HCT116 (cell line): ENCODE data around the gene GPATCH8. TPM values are rescaled to one million over a fixed set of nuclear protein-coding genes. Genes with fewer than 3 reads are reported as not detected.

Source experiments
- ATAC-seq: fragments of 200-7000 bp; cut with Tn5 transposase; 2 replicates; pipeline ENCODE4 v1.9.1; 2020; ENCODE audit warnings: mild to moderate bottlenecking, moderate library complexity
- BruUV-seq: library from RNA; stranded (reverse); fragments of 400-500 nt; replicated peaks from 2 replicates; lab custom pipeline; 2021; lab: Mats Ljungman, UMichigan
- CTCF ChIA-PET: fragments of 300-600 bp; sonication (Branson Sonifier 250); formaldehyde crosslinking; loops from one replicate; lab custom pipeline; 2021; ENCODE audit warnings: antibody characterized with exemption; lab: Charles Lee
- POLR2A ChIA-PET: fragments of 300-600, 350-600 bp; sonication (Branson Sonifier 250); formaldehyde crosslinking; loops from one replicate; lab custom pipeline; 2021; ENCODE audit warnings: antibody characterized with exemption; lab: Charles Lee
- RAD21 ChIA-PET, 2 experiments: fragments of 300-600 bp; sonication (Branson Sonifier 250); formaldehyde crosslinking; loops; one replicate each; lab custom pipeline; 2023; ENCODE audit warnings: low total read pairs in 2 of 2; ENCODE audit not compliant: uncharacterized antibody in 2 of 2, unreplicated experiment in 2 of 2, low non-redundant PET in 1 of 2; lab: Charles Lee
- DNase-seq: peaks from one replicate; pipeline ENCODE4 v3.0.0-alpha.2; 2010; ENCODE audit warnings: low read depth, low spot score
- H2AFZ ChIP-seq: fragments of 200-600 bp; shearing (Covaris generic), sonication (generic); 2 replicates; pipeline ENCODE4 v1.6.1; 2017; ENCODE audit warnings: low read depth, mixed run types, mixed read lengths, antibody characterized with exemption, low read length; ENCODE audit not compliant: poor library complexity, severe bottlenecking
- H3K27ac ChIP-seq: 2 replicates; pipeline ENCODE4 v1.5.1; 2012; ENCODE audit warnings: low read depth, low read length
- H3K27me3 ChIP-seq: fragments of 200-600 bp; sonication (generic); 2 replicates; pipeline ENCODE4 v1.6.1; 2016; ENCODE audit warnings: mixed run types, low read length, mixed read lengths; ENCODE audit not compliant: insufficient read depth
- H3K36me3 ChIP-seq, 2 experiments: fragments of 200-500 bp in 1 of 2; fragments of 200-600 bp in 1 of 2; sonication (Bioruptor generic) in 1 of 2; sonication (generic) in 1 of 2; 2 replicates each; pipeline versions ENCODE4 v1.5.1 to v1.6.1; 2014 to 2016; ENCODE audit warnings: low read length in 2 of 2, inconsistent platforms in 1 of 2, mixed read lengths in 1 of 2, mixed run types in 1 of 2; ENCODE audit not compliant: insufficient read depth in 2 of 2, control insufficient read depth in 1 of 2
- H3K4me1 ChIP-seq, 2 experiments: fragments of 200-600 bp in 1 of 2; sonication (generic) in 1 of 2; 2 replicates each; pipeline versions ENCODE4 v1.5.1 to v1.6.1; 2012 to 2017; ENCODE audit warnings: low read length in 2 of 2, inconsistent platforms in 1 of 2, mild to moderate bottlenecking in 1 of 2, mixed read lengths in 1 of 2, mixed run types in 1 of 2, moderate library complexity in 1 of 2; ENCODE audit not compliant: insufficient read depth in 2 of 2, control insufficient read depth in 1 of 2
- H3K4me2 ChIP-seq: fragments of 200-600 bp; sonication (generic); 2 replicates; pipeline ENCODE4 v1.6.1; 2017; ENCODE audit warnings: mixed run types, low read length, mixed read lengths
- H3K4me3 ChIP-seq, 2 experiments: fragments of 200-600 bp in 1 of 2; sonication (generic) in 1 of 2; replicated peaks in 1 of 2; 2 replicates each; pipeline ENCODE4 v1.5.1; 2011 to 2016; ENCODE audit warnings: low read length in 2 of 2, control low read depth in 1 of 2, low read depth in 1 of 2, mild to moderate bottlenecking in 1 of 2, mixed read lengths in 1 of 2, mixed run types in 1 of 2
- H3K79me2 ChIP-seq: fragments of 200-600 bp; sonication (generic); 2 replicates; pipeline ENCODE4 v1.6.1; 2017; ENCODE audit warnings: mild to moderate bottlenecking, mixed run types, low read length, moderate library complexity, mixed read lengths; ENCODE audit not compliant: insufficient read depth
- H3K9ac ChIP-seq: fragments of 200-600 bp; sonication (generic); 2 replicates; pipeline ENCODE4 v1.6.1; 2016; ENCODE audit warnings: low read length, mixed read lengths
- H3K9me2 ChIP-seq: fragments of 200-600 bp; sonication (generic), shearing (Covaris generic); 2 replicates; pipeline ENCODE4 v1.6.1; 2017; ENCODE audit warnings: mixed run types, mild to moderate bottlenecking, moderate library complexity; ENCODE audit not compliant: insufficient read depth
- H3K9me3 ChIP-seq, 2 experiments: fragments of 200-500 bp in 1 of 2; fragments of 200-600 bp in 1 of 2; sonication (Bioruptor generic) in 1 of 2; sonication (generic) in 1 of 2; 2 replicates each; pipeline ENCODE4 v1.6.1; 2014 to 2017; ENCODE audit warnings: low read length in 2 of 2, mixed read lengths in 2 of 2, inconsistent platforms in 1 of 2, low read depth in 1 of 2, mild to moderate bottlenecking in 1 of 2, mixed run types in 1 of 2, moderate library complexity in 1 of 2; ENCODE audit not compliant: control insufficient read depth in 1 of 2, insufficient read depth in 1 of 2
- H4K20me1 ChIP-seq: fragments of 200-600 bp; sonication (generic), shearing (Covaris generic); 2 replicates; pipeline ENCODE4 v1.6.1; 2017; ENCODE audit warnings: mixed run types, mild to moderate bottlenecking, moderate library complexity; ENCODE audit not compliant: insufficient read depth
- ATF3 ChIP-seq: IDR thresholded peaks from 2 replicates; pipeline ENCODE4 v1.6.1; 2012
- CBX3 ChIP-seq: IDR thresholded peaks from 2 replicates; pipeline ENCODE4 v1.6.1; 2012; ENCODE audit warnings: low read depth
- CTCF ChIP-seq, 3 experiments: fragments of 200-600 bp in 1 of 3; sonication (generic) in 1 of 3; IDR thresholded peaks in 2 of 3; conservative IDR thresholded peaks in 1 of 3; 2 replicates each; pipeline ENCODE4 v1.5.1; 2012 to 2017; ENCODE audit warnings: low read depth in 2 of 3, low read length in 2 of 3, antibody characterized with exemption in 1 of 3, borderline replicate concordance in 1 of 3, control low read depth in 1 of 3, mild to moderate bottlenecking in 1 of 3, mixed read lengths in 1 of 3, mixed run types in 1 of 3, moderate library complexity in 1 of 3; ENCODE audit not compliant: insufficient read depth in 1 of 3
- EGR1 ChIP-seq: IDR thresholded peaks from 2 replicates; pipeline ENCODE4 v1.6.1; 2012; ENCODE audit warnings: low read depth
- EZH2 ChIP-seq: fragments of 200-600 bp; sonication (generic); IDR thresholded peaks from 2 replicates; pipeline ENCODE4 v1.6.1; 2017; ENCODE audit warnings: antibody characterized with exemption, mixed run types
- FOSL1 ChIP-seq: IDR thresholded peaks from 2 replicates; pipeline ENCODE4 v1.6.1; 2012; ENCODE audit warnings: low read depth
- JUND ChIP-seq: IDR thresholded peaks from 2 replicates; pipeline ENCODE4 v1.6.1; 2012
- MAX ChIP-seq: IDR thresholded peaks from 2 replicates; pipeline ENCODE4 v1.6.1; 2012
- POLR2A ChIP-seq: IDR thresholded peaks from 2 replicates; pipeline ENCODE4 v1.7.0; 2011; ENCODE audit warnings: borderline replicate concordance; ENCODE audit not compliant: insufficient read depth, insufficient read length; ENCODE audit errors: extremely low read depth
- RAD21 ChIP-seq: IDR thresholded peaks from 2 replicates; pipeline ENCODE4 v1.6.1; 2012; ENCODE audit warnings: low read depth, mild to moderate bottlenecking
- SP1 ChIP-seq: IDR thresholded peaks from 2 replicates; pipeline ENCODE4 v1.6.1; 2012; ENCODE audit warnings: low read depth
- SRF ChIP-seq: IDR thresholded peaks from 2 replicates; pipeline ENCODE4 v1.6.1; 2012; ENCODE audit warnings: low read depth
- TCF7L2 ChIP-seq: IDR thresholded peaks from 2 replicates; pipeline ENCODE4 v1.7.0; 2011; ENCODE audit warnings: borderline replicate concordance, inconsistent platforms; ENCODE audit not compliant: insufficient read depth, insufficient read length; ENCODE audit errors: extremely low read depth
- ZBTB33 ChIP-seq: IDR thresholded peaks from 2 replicates; pipeline ENCODE4 v1.6.1; 2011; ENCODE audit warnings: mild to moderate bottlenecking, low read length, moderate library complexity; ENCODE audit not compliant: insufficient replicate concordance; ENCODE audit errors: extremely low read depth
- ZFX ChIP-seq: fragments of 450-650 bp; IDR thresholded peaks from 2 replicates; pipeline ENCODE4 v1.6.1; 2017
- ZNF274 ChIP-seq: fragments of 200-500 bp; sonication (Bioruptor generic); IDR thresholded peaks from 2 replicates; pipeline ENCODE4 v1.6.1; 2014; ENCODE audit warnings: mild to moderate bottlenecking, low read depth, low read length, inconsistent platforms
- intact Hi-C: fragments of 100-400 bp; cut with micrococcal nuclease; formaldehyde crosslinking; loops from 2 replicates; pipeline ENCODE4 v1.10.0; 2022
- total RNA-seq: library from RNA; stranded (reverse); gene quantifications from one replicate; pipeline ENCODE4 v1.2.1, GENCODE V29; 2021; ENCODE audit not compliant: unreplicated experiment
- TF ChIP-seq, protein P1 (sequence below): IDR thresholded peaks from 2 replicates; pipeline ENCODE4 v1.6.1; 2012; ENCODE audit warnings: low read depth

The GPATCH8 gene
- total RNA-seq, 1 experiment from 2014 or later: 28.7 TPM

- no peaks in the 10 kb centered on the region; a peak in 1 of 4 replicates for H3K36me3 ChIP-seq
- H3K4me1 ChIP-seq: no peaks in the 10 kb centered on the region
- no peaks in the 10 kb centered on the region; a peak in 1 of 4 replicates for H3K9me3 ChIP-seq
- H4K20me1 ChIP-seq: peaks cover 20% of the 10 kb centered on the region; the same call in 1 of the 2 replicates
- RAD21 ChIA-PET: no interaction called here
- CTCF ChIA-PET: no interaction called here
- no peak overlapping the region for H3K27ac ChIP-seq
- BruUV-seq: no TSS peak
- H3K27me3 ChIP-seq: no peaks in the 10 kb centered on the region
- H3K4me3 ChIP-seq: no peak overlapping the region
- no peak overlapping the region for H3K9ac ChIP-seq
- intact Hi-C loops: no loop called here
- ATAC-seq: no peak
- TF ChIP-seq POLR2A (no peak), ZFX (no peak), SP1 (no peak), MAX (no peak), ZNF274 (no peak), TCF7L2 (no peak), EGR1 (no peak), JUND (no peak), EZH2 (no peak), SRF (no peak), CTCF (IDR thresholded peaks at IDR 0.05 in 2 of 3, conservative IDR thresholded peaks at IDR 0.05 in 1 of 3; ENCODE audit: borderline replicate concordance in 1 of 3, insufficient read depth in 1 of 3, low read depth in 2 of 3, low read length in 2 of 3) (no peak), RAD21 (no peak), CBX3 (no peak), FOSL1 (no peak), ATF3 (no peak), ZBTB33 (no peak)
- TF ChIP-seq, protein P1, sequence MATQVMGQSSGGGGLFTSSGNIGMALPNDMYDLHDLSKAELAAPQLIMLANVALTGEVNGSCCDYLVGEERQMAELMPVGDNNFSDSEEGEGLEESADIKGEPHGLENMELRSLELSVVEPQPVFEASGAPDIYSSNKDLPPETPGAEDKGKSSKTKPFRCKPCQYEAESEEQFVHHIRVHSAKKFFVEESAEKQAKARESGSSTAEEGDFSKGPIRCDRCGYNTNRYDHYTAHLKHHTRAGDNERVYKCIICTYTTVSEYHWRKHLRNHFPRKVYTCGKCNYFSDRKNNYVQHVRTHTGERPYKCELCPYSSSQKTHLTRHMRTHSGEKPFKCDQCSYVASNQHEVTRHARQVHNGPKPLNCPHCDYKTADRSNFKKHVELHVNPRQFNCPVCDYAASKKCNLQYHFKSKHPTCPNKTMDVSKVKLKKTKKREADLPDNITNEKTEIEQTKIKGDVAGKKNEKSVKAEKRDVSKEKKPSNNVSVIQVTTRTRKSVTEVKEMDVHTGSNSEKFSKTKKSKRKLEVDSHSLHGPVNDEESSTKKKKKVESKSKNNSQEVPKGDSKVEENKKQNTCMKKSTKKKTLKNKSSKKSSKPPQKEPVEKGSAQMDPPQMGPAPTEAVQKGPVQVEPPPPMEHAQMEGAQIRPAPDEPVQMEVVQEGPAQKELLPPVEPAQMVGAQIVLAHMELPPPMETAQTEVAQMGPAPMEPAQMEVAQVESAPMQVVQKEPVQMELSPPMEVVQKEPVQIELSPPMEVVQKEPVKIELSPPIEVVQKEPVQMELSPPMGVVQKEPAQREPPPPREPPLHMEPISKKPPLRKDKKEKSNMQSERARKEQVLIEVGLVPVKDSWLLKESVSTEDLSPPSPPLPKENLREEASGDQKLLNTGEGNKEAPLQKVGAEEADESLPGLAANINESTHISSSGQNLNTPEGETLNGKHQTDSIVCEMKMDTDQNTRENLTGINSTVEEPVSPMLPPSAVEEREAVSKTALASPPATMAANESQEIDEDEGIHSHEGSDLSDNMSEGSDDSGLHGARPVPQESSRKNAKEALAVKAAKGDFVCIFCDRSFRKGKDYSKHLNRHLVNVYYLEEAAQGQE: no peak
- TF ChIP-seq, all 23 proteins: peak for 0
- Histone ChIP-seq H3K9me2 (no peaks in the 10 kb centered on the region), H3K4me2 (no peak overlapping the region), H2AFZ (no peak overlapping the region), H3K79me2 (peaks cover 73% of the 10 kb centered on the region)
- no peak for DNase-seq
- POLR2A ChIA-PET: no interaction called here
Measured at GRCh38 chr17:44466339-44466738, 36.9 kb downstream of the GPATCH8 start.
